Measurements from ENCODE around the gene CSN3.

DNA sequence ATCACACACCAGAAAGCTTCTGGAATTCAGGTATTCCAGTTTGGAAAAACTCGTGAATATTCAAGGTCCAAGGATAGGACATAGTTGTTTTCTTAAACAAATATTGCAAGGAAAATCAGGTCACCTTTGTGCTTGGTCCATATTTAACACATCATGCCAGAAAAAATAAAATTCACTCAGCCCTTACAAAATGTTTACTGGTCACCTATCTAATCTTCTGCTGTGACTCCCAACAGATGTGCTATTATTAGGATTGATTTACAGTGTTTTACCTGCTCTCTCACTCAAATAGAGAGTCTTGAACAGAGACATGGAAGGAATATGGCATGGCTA lies 9.5 kb downstream of the CSN3 start:
- no peak for TF ChIP-seq POLR2A (IDR thresholded peaks at IDR 0.05)
- TF ChIP-seq, protein P1, sequence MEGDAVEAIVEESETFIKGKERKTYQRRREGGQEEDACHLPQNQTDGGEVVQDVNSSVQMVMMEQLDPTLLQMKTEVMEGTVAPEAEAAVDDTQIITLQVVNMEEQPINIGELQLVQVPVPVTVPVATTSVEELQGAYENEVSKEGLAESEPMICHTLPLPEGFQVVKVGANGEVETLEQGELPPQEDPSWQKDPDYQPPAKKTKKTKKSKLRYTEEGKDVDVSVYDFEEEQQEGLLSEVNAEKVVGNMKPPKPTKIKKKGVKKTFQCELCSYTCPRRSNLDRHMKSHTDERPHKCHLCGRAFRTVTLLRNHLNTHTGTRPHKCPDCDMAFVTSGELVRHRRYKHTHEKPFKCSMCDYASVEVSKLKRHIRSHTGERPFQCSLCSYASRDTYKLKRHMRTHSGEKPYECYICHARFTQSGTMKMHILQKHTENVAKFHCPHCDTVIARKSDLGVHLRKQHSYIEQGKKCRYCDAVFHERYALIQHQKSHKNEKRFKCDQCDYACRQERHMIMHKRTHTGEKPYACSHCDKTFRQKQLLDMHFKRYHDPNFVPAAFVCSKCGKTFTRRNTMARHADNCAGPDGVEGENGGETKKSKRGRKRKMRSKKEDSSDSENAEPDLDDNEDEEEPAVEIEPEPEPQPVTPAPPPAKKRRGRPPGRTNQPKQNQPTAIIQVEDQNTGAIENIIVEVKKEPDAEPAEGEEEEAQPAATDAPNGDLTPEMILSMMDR (IDR thresholded peaks at IDR 0.05) = no peak
